ENCODE data around the gene SLC13A3. TPM values are rescaled to one million over a fixed set of nuclear protein-coding genes. Genes with fewer than 3 reads are reported as not detected.
A peak's percentile ranks its signal among the peaks of the same experiment; 100 is the strongest.

The SLC13A3 gene
- total RNA-seq, 1 donor from 2014 or later = 12.3 TPM

DNA sequence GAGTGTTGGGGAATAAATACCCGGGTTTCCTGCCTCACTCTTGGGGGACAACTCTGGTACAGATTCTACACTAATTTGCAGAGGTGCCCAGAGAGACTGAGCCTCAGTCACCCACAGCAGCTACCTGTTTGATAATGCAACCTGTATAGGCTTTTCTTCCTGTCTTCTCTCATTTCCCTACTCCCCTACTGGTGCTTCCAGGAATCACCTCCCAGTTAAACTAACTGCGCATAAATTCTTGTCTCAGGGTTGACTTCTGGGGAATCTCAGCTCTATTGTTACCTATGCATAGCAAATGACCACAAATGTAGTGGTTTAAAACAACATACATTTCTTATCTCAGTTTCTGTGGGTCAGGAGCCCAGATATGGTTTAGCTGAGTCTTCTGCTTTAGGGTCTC lies 112.1 kb downstream of the SLC13A3 start:
- DNase-seq (ENCODE audit: low spot score) = no peak

DNA sequence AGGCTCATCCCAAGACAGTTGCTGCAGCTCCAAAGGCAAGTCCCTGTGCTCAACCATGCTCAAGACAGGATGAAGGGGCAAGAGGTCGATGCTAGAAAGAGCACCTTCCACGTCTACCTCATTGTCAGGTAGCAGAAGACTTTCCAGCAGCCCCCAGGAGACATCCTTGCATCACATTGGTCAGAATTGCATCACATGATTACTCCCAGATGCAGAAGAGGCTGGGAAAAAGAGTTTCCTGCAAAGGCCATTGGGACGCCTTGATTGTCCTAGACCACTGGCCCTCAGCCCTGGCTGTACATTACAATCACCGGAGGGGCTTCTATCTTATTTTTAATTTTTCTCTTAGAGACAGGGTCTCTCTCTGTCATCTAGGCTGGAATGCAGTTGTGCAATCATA lies 120.6 kb downstream of the SLC13A3 start:
- no peak for DNase-seq (ENCODE audit: low spot score)

DNA sequence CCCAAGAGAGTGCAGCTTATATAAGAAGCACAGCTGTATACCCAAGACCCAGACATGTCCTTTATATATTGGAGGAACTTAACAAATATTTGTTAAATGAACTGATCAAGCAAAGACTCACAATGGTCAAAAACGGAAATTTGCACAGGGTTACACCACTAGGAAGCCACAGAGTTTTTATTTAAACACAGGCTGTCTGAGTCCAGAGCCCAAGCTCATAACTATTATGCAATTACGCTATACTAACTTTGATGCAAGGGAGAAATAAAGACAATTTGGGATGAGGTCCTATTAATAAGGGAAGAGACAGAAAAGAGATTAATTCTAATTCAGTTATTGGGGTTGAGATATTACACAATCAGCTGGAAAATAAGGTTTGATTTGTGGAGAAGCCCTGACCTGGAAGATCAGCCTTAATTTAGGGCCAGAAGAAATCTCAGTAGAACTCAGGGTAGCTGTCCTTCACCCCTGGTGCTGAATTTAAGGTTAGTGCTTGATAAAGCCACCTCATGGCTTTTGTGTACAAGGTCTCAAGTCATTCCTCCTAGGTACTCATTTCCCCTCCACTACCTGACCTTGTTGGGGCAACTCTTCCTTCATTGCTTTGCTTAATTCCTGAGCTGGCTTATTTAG lies 127.4 kb downstream of the SLC13A3 start:
- DNase-seq (ENCODE audit: low spot score) = no peak

DNA sequence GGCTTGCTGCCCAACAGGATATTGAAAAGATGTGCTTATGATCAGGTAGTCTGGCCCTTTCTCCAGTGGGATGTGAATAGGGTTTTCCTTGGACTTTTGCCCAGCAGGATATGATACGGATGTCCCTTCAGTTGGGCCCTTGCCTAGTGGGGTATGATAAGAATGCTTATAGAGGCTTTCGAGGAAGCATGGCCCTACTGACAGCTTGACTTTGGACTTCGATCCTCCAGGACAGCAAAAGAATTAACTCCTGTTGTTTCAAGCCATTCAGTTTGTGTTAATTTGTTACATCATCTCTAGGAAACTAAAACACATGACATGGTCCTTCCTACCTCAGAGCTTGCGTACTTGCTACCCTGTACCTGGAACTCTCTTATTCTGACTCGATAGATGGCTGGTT lies 128.2 kb downstream of the SLC13A3 start:
- no peak for DNase-seq (ENCODE audit: low spot score)

DNA sequence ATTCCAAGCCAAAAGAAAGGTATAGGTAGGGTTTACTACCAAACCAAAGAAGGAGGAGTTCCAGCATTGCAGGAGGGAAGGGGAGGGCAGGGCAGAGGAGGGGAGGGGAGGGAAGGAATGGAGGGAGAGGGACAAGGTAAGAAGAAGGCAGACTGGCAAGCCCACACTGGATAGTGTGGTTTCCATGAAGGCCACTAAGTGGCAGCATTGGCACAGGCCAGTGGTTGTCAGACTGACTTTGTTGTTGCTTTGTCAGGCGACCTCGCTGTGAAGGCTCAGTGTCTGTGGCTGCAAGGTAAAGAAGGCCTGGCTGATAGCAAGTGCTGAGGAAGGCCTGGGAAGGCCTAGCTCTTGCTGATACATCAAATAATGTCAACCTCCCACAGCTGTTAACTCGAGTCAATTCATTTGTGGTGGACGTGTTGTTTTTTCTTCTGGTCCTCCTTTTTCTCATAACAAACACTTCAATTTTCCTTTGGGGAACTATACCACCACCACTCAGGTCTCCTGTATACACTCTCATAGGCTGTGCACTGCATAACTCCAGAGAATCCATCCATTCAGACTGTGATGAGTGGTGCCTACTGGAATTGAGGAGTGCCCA lies 130.2 kb downstream of the SLC13A3 start:
- DNase-seq (ENCODE audit: low spot score) = peak; percentile 18

DNA sequence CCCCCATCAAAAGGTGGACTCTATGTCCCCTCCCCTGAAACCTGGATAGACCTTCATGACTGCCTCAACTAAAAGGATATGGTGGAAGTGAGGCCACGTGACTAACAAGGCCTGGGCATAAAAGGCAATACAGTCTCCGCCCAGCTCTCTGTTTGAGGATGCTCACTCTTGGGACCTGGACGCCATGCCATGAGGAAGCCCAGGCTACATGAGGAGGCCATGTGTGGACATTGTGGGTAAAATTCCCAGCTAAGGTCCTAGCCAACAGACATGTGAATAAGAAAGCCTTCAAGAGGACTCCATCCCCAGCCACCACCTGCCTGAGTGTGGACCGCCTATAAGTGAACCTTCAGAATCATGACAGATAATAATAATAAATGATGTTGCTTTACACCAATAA lies 130.7 kb downstream of the SLC13A3 start:
- no peak for DNase-seq (ENCODE audit: low spot score)

DNA sequence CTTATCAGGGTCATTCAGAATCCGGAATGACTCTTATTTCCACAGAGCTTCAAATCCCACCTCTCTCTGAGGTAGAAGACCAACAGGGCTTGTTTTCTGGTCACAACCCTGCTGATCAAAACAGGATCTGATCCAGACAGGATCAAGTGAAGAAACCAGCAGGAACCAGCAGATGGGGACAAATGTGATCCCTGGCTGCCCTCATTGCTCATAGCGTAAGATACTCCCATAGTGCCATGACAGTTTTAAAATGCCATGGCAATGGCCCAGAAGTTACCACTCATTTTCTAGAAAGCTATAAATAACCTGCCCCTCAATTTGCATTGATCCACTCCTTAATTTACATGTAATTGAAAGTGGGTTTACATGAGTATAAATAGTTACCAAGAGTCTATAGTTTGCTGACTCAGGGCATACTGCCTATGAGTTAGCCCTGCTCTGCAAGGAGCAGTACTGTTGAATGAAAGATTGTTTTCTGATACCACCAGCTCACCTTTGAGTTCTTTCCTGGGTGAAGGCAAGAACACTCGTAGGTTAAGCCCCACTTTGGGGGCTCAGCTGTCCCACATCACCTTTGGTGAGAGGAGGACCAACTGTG lies 131.7 kb downstream of the SLC13A3 start:
- DNase-seq (ENCODE audit: low spot score) = no peak

DNA sequence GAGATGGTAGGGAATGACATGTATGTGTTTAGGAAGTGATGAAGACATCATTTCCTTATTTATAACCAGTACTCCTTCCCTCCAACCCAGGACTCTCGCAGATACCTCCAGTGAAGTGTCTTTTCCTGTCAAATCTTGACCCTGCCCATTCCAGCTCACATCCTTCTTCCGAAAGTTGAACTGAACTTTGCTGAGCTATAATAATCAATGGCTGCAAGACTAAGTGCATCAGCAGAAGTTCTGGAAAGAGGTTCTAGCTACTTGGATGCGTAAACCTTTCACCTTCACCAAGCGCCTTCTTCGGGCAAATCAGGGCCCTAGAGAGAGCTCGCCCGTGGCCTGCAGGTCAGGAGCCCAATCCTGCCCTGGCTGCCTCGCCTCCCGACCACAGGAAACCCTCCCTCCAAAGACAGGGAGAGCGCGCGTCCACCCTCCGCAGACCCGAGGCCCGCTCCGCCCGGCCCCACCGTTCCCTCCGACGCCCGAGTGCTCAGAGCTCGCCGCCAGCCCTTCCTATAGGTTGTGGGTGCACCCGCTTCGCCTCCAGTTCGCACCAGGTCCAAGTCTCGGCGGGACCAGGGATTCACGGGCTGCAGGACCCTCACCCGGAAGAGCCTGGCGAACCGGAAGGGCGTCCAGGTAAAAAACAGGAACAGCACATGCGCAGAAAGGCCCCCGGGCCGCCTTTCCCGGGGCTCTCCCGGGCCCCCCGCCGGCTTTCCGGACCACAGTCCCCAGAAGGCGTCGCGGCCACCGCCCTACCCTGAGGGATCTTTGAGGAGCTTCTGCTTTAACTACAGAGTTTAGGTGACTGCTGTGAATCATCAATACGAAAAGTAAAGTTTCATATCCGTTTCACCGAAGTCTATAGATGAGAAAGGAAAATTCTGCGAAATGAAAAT lies 138.1 kb downstream of the SLC13A3 start, which contains the start of gene ZNF334:
Gene ZNF334, minus strand, starts transcription at position 617 of the 902 bp plus-strand sequence. CDS start 1,457 bp downstream, outside the sequence.
- peak; percentile 82 for DNase-seq (ENCODE audit: low spot score)

DNA sequence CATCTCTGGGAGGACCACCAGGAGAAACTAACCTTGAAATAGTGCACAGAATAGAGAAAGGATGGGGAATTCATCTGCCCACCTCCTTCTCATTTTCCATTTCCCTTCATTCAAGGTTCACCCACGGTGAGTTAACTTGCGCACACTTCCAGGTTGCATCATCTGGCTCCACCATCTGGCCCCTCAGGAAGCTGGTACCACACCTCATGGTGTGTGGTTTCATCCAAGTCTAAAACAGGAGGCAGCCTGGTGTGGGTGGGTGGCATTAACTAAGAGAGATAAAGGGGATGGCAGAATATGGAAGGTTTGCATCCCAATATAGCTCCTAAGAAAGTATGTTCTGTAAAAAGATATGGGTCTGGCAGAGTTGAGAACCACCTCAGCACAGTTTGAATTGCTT lies 141.7 kb downstream of the SLC13A3 start:
- DNase-seq (ENCODE audit: low spot score) = no peak

Other genes with a start within 250 kb of the SLC13A3 start
- gene ELMO2, start 244.8 kb downstream of the SLC13A3 start, total RNA-seq (ENCODE audit: insufficient read depth, low replicate concordance) = 45.7 TPM
- 12.0 TPM for gene ZNF334, start 137.9 kb downstream of the SLC13A3 start, total RNA-seq (ENCODE audit: insufficient read depth, low replicate concordance)
- 0.24 TPM for gene OCSTAMP, start 100.8 kb downstream of the SLC13A3 start, total RNA-seq (ENCODE audit: insufficient read depth, low replicate concordance)
- gene TP53RK, start 38.0 kb upstream of the SLC13A3 start, total RNA-seq (ENCODE audit: insufficient read depth, low replicate concordance) = 14.7 TPM
- 33.5 TPM for gene SLC2A10, start 58.2 kb upstream of the SLC13A3 start, total RNA-seq (ENCODE audit: insufficient read depth, low replicate concordance)
- gene EYA2, start 243.4 kb upstream of the SLC13A3 start, total RNA-seq (ENCODE audit: insufficient read depth, low replicate concordance) = 2.2 TPM

Data from umbilical cord (tissue), 2 donors.